H1 (cell line): ENCODE data around the gene CYP27C1. TPM values are rescaled to one million over a fixed set of nuclear protein-coding genes. Genes with fewer than 3 reads are reported as not detected.

ENCODE experiments used
- CTCF ChIA-PET: fragments of 300-600 bp; sonication (Branson Sonifier 250); formaldehyde crosslinking; loops from one replicate; lab custom pipeline; 2021; ENCODE audit not compliant: partially characterized antibody; lab: Charles Lee
- POLR2A ChIA-PET: fragments of 300-600 bp; sonication (Branson Sonifier 250); formaldehyde crosslinking; loops from one replicate; lab custom pipeline; 2021; ENCODE audit warnings: inconsistent platforms; ENCODE audit not compliant: partially characterized antibody; lab: Charles Lee
- DNase-seq, 2 experiments: peaks; one replicate each; pipeline versions ENCODE4 v3.0.0 to v3.0.0-alpha.2; 2010 to 2022; ENCODE audit warnings: low spot score in 2 of 2, low read depth in 1 of 2, mixed read lengths in 1 of 2
- FAIRE-seq: peaks from 2 replicates; lab custom pipeline; 2011; peaks lifted over from hg19 to GRCh38; lab: Jason Lieb, UNC
- H2AFZ ChIP-seq: 2 replicates; pipeline ENCODE4 v1.8.1; 2012; ENCODE audit warnings: low read length, inconsistent platforms
- H2AK5ac ChIP-seq: 2 replicates; pipeline ENCODE4 v1.6.1; 2013; ENCODE audit warnings: low read depth, low read length
- H2BK120ac ChIP-seq: replicated peaks from 2 replicates; pipeline ENCODE3; 2013; ENCODE audit warnings: low read depth, low read length, inconsistent platforms
- H2BK12ac ChIP-seq: 2 replicates; pipeline ENCODE4 v1.6.1; 2013; ENCODE audit warnings: low read depth, low read length
- H2BK15ac ChIP-seq: 2 replicates; pipeline ENCODE4 v1.6.1; 2013; ENCODE audit warnings: low read length
- H2BK20ac ChIP-seq: 2 replicates; pipeline ENCODE4 v1.6.1; 2013; ENCODE audit warnings: low read length
- H2BK5ac ChIP-seq: 2 replicates; pipeline ENCODE4 v1.6.1; 2013; ENCODE audit warnings: low read depth, low read length
- H3K14ac ChIP-seq: 2 replicates; pipeline ENCODE4 v1.6.1; 2013; ENCODE audit warnings: inconsistent platforms; ENCODE audit not compliant: insufficient read length
- H3K18ac ChIP-seq: 2 replicates; pipeline ENCODE4 v1.6.1; 2013; ENCODE audit warnings: low read length; ENCODE audit errors: extremely low read depth
- H3K23ac ChIP-seq: 2 replicates; pipeline ENCODE4 v1.6.1; 2013; ENCODE audit warnings: inconsistent platforms; ENCODE audit not compliant: insufficient read length
- H3K23me2 ChIP-seq: 2 replicates; pipeline ENCODE4 v1.6.1; 2013; ENCODE audit warnings: low read depth, low read length
- H3K27ac ChIP-seq: 2 replicates; pipeline ENCODE4 v1.6.1; 2011; ENCODE audit warnings: low read depth, low read length, inconsistent platforms
- H3K27me3 ChIP-seq, 4 experiments: replicated peaks in 1 of 4; 1 replicate in 1 of 4; 2 replicates in 3 of 4; pipeline versions ENCODE4 v1.6.1 to v1.8.1; 2011 to 2013; ENCODE audit warnings: low read length in 3 of 4, mild to moderate bottlenecking in 3 of 4, inconsistent platforms in 2 of 4, mixed read lengths in 2 of 4, moderate library complexity in 1 of 4; ENCODE audit not compliant: control insufficient read depth in 3 of 4, insufficient read depth in 3 of 4; ENCODE audit errors: extremely low read depth in 1 of 4
- H3K36me3 ChIP-seq, 4 experiments: 2 replicates each; pipeline versions ENCODE4 v1.6.1 to v1.8.1; 2011 to 2013; ENCODE audit warnings: mild to moderate bottlenecking in 4 of 4, low read length in 3 of 4, moderate library complexity in 2 of 4, control low read depth in 1 of 4, inconsistent platforms in 1 of 4; ENCODE audit not compliant: insufficient read depth in 4 of 4, control insufficient read depth in 2 of 4
- H3K4ac ChIP-seq: replicated peaks from 2 replicates; pipeline ENCODE3; 2013; ENCODE audit warnings: low read length, low read depth, mixed read lengths, inconsistent platforms; ENCODE audit not compliant: insufficient read length
- H3K4me1 ChIP-seq, 4 experiments: replicated peaks in 1 of 4; 1 replicate in 1 of 4; 2 replicates in 3 of 4; pipeline versions ENCODE4 v1.6.1 to v1.8.1; 2011 to 2013; ENCODE audit warnings: low read length in 3 of 4, inconsistent platforms in 2 of 4, mixed read lengths in 1 of 4; ENCODE audit not compliant: insufficient read depth in 4 of 4, control insufficient read depth in 3 of 4
- H3K4me2 ChIP-seq, 2 experiments: 2 replicates each; pipeline versions ENCODE4 v1.6.1 to v1.8.1; 2011 to 2013; ENCODE audit warnings: low read depth in 2 of 2, low read length in 2 of 2, control low read depth in 1 of 2, inconsistent platforms in 1 of 2, mild to moderate bottlenecking in 1 of 2; ENCODE audit not compliant: insufficient read depth in 1 of 2
- H3K4me3 ChIP-seq, 4 experiments: fragments of 200-600, 300-600 bp in 1 of 4; sonication (generic), shearing (Covaris generic), sonication (Bioruptor Twin) in 1 of 4; 2 replicates each; pipeline versions ENCODE4 v1.5.1 to v1.8.1; 2011 to 2016; ENCODE audit warnings: low read length in 4 of 4, low read depth in 3 of 4, control low read depth in 2 of 4, inconsistent platforms in 2 of 4, mild to moderate bottlenecking in 2 of 4, mixed read lengths in 1 of 4, moderate library complexity in 1 of 4; ENCODE audit not compliant: insufficient read depth in 2 of 4; ENCODE audit errors: extremely low read depth in 1 of 4
- H3K56ac ChIP-seq: replicated peaks from 2 replicates; pipeline ENCODE3; 2013; ENCODE audit warnings: low read depth, mild to moderate bottlenecking, mixed read lengths, low read length, inconsistent platforms; ENCODE audit not compliant: insufficient read length
- H3K79me1 ChIP-seq: 2 replicates; pipeline ENCODE4 v1.6.1; 2013; ENCODE audit warnings: low read depth, low read length, control low read depth
- H3K79me2 ChIP-seq, 2 experiments: 2 replicates each; pipeline versions ENCODE4 v1.6.1 to v1.8.1; 2012 to 2013; ENCODE audit warnings: low read length in 2 of 2, mild to moderate bottlenecking in 2 of 2, inconsistent platforms in 1 of 2; ENCODE audit not compliant: insufficient read depth in 2 of 2, control insufficient read depth in 1 of 2
- H3K9ac ChIP-seq, 4 experiments: replicated peaks in 1 of 4; 1 replicate in 1 of 4; 2 replicates in 3 of 4; pipeline versions ENCODE4 v1.6.1 to v1.8.1; 2011 to 2013; ENCODE audit warnings: low read depth in 3 of 4, low read length in 3 of 4, control low read depth in 2 of 4, mild to moderate bottlenecking in 2 of 4, moderate library complexity in 2 of 4, inconsistent platforms in 1 of 4; ENCODE audit errors: extremely low read depth in 1 of 4
- H3K9me3 ChIP-seq, 2 experiments: 2 replicates each; pipeline versions ENCODE4 v1.6.1 to v1.8.1; 2012 to 2013; ENCODE audit warnings: mild to moderate bottlenecking in 2 of 2, moderate library complexity in 2 of 2, control low read depth in 1 of 2, inconsistent platforms in 1 of 2, low read depth in 1 of 2, low read length in 1 of 2, mixed read lengths in 1 of 2; ENCODE audit not compliant: insufficient read depth in 2 of 2
- H4K20me1 ChIP-seq, 2 experiments: replicated peaks in 1 of 2; 2 replicates each; pipeline versions ENCODE3 to v1.8.1; 2011 to 2013; ENCODE audit warnings: inconsistent platforms in 2 of 2, low read length in 2 of 2, mild to moderate bottlenecking in 1 of 2; ENCODE audit not compliant: insufficient read depth in 2 of 2, control insufficient read depth in 1 of 2
- H4K5ac ChIP-seq: 2 replicates; pipeline ENCODE4 v1.6.1; 2013; ENCODE audit warnings: low read length, low read depth, mixed read lengths, inconsistent platforms; ENCODE audit not compliant: insufficient read length
- H4K8ac ChIP-seq: 2 replicates; pipeline ENCODE4 v1.8.0; 2013; ENCODE audit warnings: mild to moderate bottlenecking, moderate library complexity, low read length, inconsistent platforms; ENCODE audit not compliant: insufficient read depth; ENCODE audit errors: extremely low read depth
- H4K91ac ChIP-seq: replicated peaks from 2 replicates; pipeline ENCODE3; 2013; ENCODE audit warnings: low read length, mixed read lengths, inconsistent platforms; ENCODE audit not compliant: insufficient read length
- BRCA1 ChIP-seq: IDR thresholded peaks from 2 replicates; pipeline ENCODE4 v1.6.1; 2012; ENCODE audit warnings: low read depth, low read length, improper control_type of control experiment
- EGR1 ChIP-seq: IDR thresholded peaks from 2 replicates; pipeline ENCODE4 v1.6.1; 2011; ENCODE audit warnings: low read depth, low read length, borderline replicate concordance
- EZH2 ChIP-seq: fragments of 200-600 bp; sonication (generic); IDR thresholded peaks from 2 replicates; pipeline ENCODE4 v1.7.1; 2012; ENCODE audit warnings: low read depth, mild to moderate bottlenecking, moderate library complexity, low read length, inconsistent platforms; ENCODE audit not compliant: severe bottlenecking
- KDM4A ChIP-seq: IDR thresholded peaks from one replicate; pipeline ENCODE4 v1.7.1; 2012; ENCODE audit warnings: low read depth, mild to moderate bottlenecking, moderate library complexity, low read length, inconsistent platforms; ENCODE audit not compliant: severe bottlenecking
- MAX ChIP-seq: IDR thresholded peaks from 2 replicates; pipeline ENCODE4 v1.6.1; 2012; ENCODE audit warnings: inconsistent platforms
- NANOG ChIP-seq: IDR thresholded peaks from 2 replicates; pipeline ENCODE4 v1.6.1; 2011; ENCODE audit warnings: low read length, low read depth, mild to moderate bottlenecking, inconsistent platforms; ENCODE audit not compliant: insufficient read depth, poor library complexity, severe bottlenecking
- PHF8 ChIP-seq: fragments of 200-600 bp; sonication (generic); conservative IDR thresholded peaks from 2 replicates; pipeline ENCODE4 v1.7.1; 2012; ENCODE audit warnings: low read depth, mild to moderate bottlenecking, inconsistent platforms, low read length, moderate library complexity
- RNF2 ChIP-seq: fragments of 200-900, 300-1000 bp; sonication (generic); IDR thresholded peaks from 2 replicates; pipeline ENCODE4 v1.7.1; 2016; ENCODE audit warnings: borderline replicate concordance, low read depth, mild to moderate bottlenecking, antibody characterized with exemption, low read length; ENCODE audit not compliant: poor library complexity, severe bottlenecking; ENCODE audit errors: missing control alignments
- SAP30 ChIP-seq: fragments of 300-600 bp; sonication (generic); IDR thresholded peaks from 2 replicates; pipeline ENCODE4 v1.7.1; 2012; ENCODE audit warnings: low read length, moderate library complexity, mild to moderate bottlenecking, inconsistent platforms; ENCODE audit not compliant: insufficient read depth, insufficient replicate concordance
- SRF ChIP-seq: IDR thresholded peaks from 2 replicates; pipeline ENCODE4 v1.6.1; 2011; ENCODE audit warnings: mild to moderate bottlenecking, low read depth, low read length, moderate library complexity
- TAF1 ChIP-seq: IDR thresholded peaks from 2 replicates; pipeline ENCODE4 v1.6.1; 2011; ENCODE audit warnings: mild to moderate bottlenecking, low read depth, low read length
- WGBS, 2 experiments: shearing (Covaris generic) in 1 of 2; methylation state at CpG; one replicate each; pipeline versions ENCODE4 v1.1.6 to v1.1.7; 2013 to 2015; ENCODE audit warnings: low lambda C conversion rate in 2 of 2, mixed read lengths in 2 of 2, inconsistent platforms in 1 of 2, low coverage in 1 of 2, missing lambda C conversion rate in 1 of 2; ENCODE audit not compliant: insufficient replicate concordance in 2 of 2, insufficient coverage in 1 of 2, insufficient read length in 1 of 2; ENCODE audit errors: extremely low coverage in 1 of 2, missing lambda C conversion rate in 1 of 2; 5-methylcytosine and 5-hydroxymethylcytosine counted together
- polyA plus RNA-seq, 7 experiments: library from polyadenylated mRNA; depleted of rRNA in 3 of 7; stranded (reverse) in 5 of 7; unstranded in 2 of 7; fragments of >200 nt in 5 of 7; fragments of 200-250 nt in 2 of 7; gene quantifications; 1 replicate in 5 of 7; 2 replicates in 1 of 7; 4 replicates in 1 of 7; pipeline versions ENCODE4 v1.2.1 to v1.2.3, GENCODE V29; 2011 to 2013; ENCODE audit warnings: missing spikeins in 2 of 7, mixed read lengths in 2 of 7
- total RNA-seq: library from RNA; stranded (reverse); fragmentation: NEBNext Ultra II Directional; extraction: Animal tissue kit (Norgen Biotek cat#: 25700); gene quantifications from 2 replicates; pipeline ENCODE4 v1.2.1, GENCODE V29; 2021

Gene CYP27C1
- total and polyA plus RNA-seq, 2 of the 8 experiments (the other 6 are each of a cell fraction or from before 2014, with no cell fraction given) = 1.3 to 3.2 TPM

- H4K8ac ChIP-seq = no peak overlapping the region
- H3K9me3 ChIP-seq = no peaks in the 10 kb centered on the region
- no peak overlapping the region for H3K9ac ChIP-seq
- H4K20me1 ChIP-seq = no peaks in the 10 kb centered on the region
- H3K4me2 ChIP-seq = no peak overlapping the region
- no peak overlapping the region for H2AFZ ChIP-seq
- FAIRE-seq (no peak), DNase-seq (no peak)
- H3K18ac ChIP-seq = no peak overlapping the region
- no peaks in the 10 kb centered on the region for H3K79me2 ChIP-seq
- no peak overlapping the region for H3K4me3 ChIP-seq
- H3K4me1 ChIP-seq = peaks cover 0 to 20% (median 10%) of the 10 kb centered on the region in 4 experiments; a peak in 4 of 7 replicates
- no peaks in the 10 kb centered on the region for H3K79me1 ChIP-seq
- WGBS, 2 experiments = 88% methylated on average over 9 of the region's 9 CpGs; no CpG with 5 or more reads in 1 of the 2 experiments
- ChIA-PET CTCF (interaction anchor here (0.7 to 3.6 kb wide), 4 partner anchors 11 to 120 kb away, joined by 3 to 18 read pairs (median 4); no protein-coding TSS in a partner anchor), POLR2A (no interaction called here)
- H4K5ac ChIP-seq = no peak overlapping the region
- H2BK120ac ChIP-seq = no peak overlapping the region
- H3K14ac ChIP-seq = no peak overlapping the region
- H2BK15ac ChIP-seq = no peak overlapping the region
- H3K36me3 ChIP-seq = no peaks in the 10 kb centered on the region; a peak in 1 of 8 replicates
- no peak overlapping the region for H2BK20ac ChIP-seq
- H4K91ac ChIP-seq = no peak overlapping the region
- H2AK5ac ChIP-seq = no peak overlapping the region
- H3K23me2 ChIP-seq = no peaks in the 10 kb centered on the region
- H3K4ac ChIP-seq = no peak overlapping the region
- no peak overlapping the region for H3K27ac ChIP-seq
- H2BK12ac ChIP-seq = no peak overlapping the region
- H3K23ac ChIP-seq = no peak overlapping the region
- no peak overlapping the region for H2BK5ac ChIP-seq
- H3K27me3 ChIP-seq = no peaks in the 10 kb centered on the region
- no peak overlapping the region for H3K56ac ChIP-seq
- TF ChIP-seq MAX (no peak), TAF1 (no peak), SRF (no peak), EGR1 (no peak), EZH2 (no peak), BRCA1 (no peak), PHF8 (no peak), KDM4A (no peak), SAP30 (no peak), NANOG (no peak), RNF2 (no peak)
These were observed 35.0 kb downstream of the CYP27C1 start for GRCh38 chr2:127185093-127185492.
